Breast epithelium (tissue), 3 donors: ENCODE results near the gene KCNS3.

ENCODE experiments used
- POLR2A ChIP-seq: fragments of 450-650 bp; IDR thresholded peaks from one replicate; pipeline ENCODE4 v1.6.1; 2016; ENCODE audit warnings: antibody characterized with exemption, mild to moderate bottlenecking, moderate library complexity
- POLR2AphosphoS5 ChIP-seq, 3 donors: sonication (generic); formaldehyde crosslinking; IDR thresholded peaks; one replicate each; pipeline ENCODE4 v1.6.1; 2017; ENCODE audit warnings: antibody characterized with exemption in 3 of 3
- TF ChIP-seq, protein P1 (sequence below), 3 donors: fragments of 450-650 bp; IDR thresholded peaks; one replicate each; pipeline ENCODE4 v1.5.1; 2016 to 2017; ENCODE audit warnings: antibody characterized with exemption in 3 of 3, mild to moderate bottlenecking in 3 of 3, moderate library complexity in 3 of 3

DNA sequence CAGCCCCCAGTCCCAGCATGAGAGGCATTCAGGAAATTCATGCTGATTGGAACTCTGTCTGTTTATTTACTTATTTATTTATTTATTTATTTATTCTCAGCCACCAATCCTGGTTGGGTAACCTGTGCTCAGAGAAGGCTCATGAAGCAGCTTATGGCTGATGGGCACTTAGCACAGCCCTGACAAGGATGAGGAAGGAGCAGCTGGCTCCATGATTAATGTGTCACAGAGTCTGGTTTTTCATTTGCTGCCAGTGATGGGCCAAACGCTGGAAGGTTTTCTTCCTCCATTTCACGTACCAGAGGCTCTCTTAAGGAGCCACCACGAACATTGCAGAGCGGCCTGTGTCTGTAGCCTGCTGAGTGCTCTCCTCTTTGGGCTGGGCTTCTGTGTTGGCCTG, 28.3 kb upstream of the KCNS3 start:
- TF ChIP-seq, protein P1, sequence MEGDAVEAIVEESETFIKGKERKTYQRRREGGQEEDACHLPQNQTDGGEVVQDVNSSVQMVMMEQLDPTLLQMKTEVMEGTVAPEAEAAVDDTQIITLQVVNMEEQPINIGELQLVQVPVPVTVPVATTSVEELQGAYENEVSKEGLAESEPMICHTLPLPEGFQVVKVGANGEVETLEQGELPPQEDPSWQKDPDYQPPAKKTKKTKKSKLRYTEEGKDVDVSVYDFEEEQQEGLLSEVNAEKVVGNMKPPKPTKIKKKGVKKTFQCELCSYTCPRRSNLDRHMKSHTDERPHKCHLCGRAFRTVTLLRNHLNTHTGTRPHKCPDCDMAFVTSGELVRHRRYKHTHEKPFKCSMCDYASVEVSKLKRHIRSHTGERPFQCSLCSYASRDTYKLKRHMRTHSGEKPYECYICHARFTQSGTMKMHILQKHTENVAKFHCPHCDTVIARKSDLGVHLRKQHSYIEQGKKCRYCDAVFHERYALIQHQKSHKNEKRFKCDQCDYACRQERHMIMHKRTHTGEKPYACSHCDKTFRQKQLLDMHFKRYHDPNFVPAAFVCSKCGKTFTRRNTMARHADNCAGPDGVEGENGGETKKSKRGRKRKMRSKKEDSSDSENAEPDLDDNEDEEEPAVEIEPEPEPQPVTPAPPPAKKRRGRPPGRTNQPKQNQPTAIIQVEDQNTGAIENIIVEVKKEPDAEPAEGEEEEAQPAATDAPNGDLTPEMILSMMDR (IDR thresholded peaks at IDR 0.05): no peak
- TF ChIP-seq POLR2AphosphoS5 (IDR thresholded peaks at IDR 0.05) (no peak), POLR2A (no peak)
